GM21529 (cell line): ENCODE data around the gene JADE3.
A peak's percentile ranks its signal among the peaks of the same experiment; 100 is the strongest.

ENCODE experiments used
- ATAC-seq: cut with Tn5 transposase; IDR thresholded peaks from one replicate; pipeline ENCODE4 v1.9.1; 2021; ENCODE audit not compliant: unreplicated experiment

JADE3 gene

DNA sequence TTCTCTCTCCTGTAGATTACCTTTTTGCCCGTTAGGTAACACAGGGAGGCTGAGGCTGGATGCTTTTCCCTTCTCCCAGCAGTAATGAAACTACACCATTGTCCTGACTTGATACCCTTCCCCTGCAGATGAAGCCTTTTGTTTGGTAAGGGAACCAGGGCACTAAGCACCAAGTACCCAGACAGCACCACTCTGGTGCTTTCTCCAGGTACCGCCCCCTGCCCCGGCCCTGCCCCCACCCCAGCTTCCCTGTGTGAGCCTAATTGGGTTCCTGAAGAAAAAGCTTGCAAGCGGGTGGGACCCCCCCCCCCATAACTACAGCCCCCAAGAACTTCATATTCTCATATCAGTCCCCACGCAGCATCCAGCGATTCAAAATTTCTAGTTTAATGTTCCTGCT, 79.8 kb downstream of the JADE3 start:
- no peak for ATAC-seq

GRCh38 chrX:46994096-46994495, 81.9 kb downstream of the JADE3 start:
- no peak for ATAC-seq

DNA sequence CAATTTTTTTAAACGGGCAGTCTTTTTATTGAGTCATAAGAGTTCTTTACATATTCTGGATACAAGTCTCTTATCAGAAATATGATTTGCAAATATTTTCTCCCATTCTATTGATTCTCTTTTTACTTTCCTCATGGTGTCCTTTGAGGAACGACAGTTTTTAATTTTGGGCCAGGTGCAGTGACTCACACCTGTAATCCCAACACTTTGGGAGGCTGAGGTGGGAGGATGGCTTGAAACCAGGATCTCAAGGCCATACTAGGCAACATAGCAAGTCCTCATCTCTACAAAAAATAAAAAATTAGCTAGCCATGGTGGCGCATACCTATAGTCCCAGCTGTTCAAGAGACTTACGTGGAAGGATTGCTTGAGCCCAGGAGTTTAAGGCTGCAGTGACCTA, 99.9 kb downstream of the JADE3 start:
- no peak for ATAC-seq

DNA sequence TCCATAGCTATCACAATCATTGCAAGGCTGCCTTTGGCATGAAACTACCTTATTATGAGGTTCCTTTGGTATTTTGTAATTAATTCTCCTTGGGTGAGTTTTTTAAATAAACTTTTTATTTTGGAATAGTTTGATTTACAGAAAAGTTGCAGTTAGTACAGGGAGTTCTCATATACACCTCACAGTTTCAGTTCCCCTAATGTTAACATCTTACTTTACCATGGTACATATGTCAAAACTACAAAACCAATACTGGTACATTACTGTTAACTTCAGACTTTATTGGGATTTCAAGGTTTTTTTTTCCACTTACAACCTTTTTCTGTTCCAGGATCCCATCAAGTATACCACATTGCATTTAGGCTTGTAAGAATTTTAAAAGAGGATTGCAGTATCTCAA, 114.0 kb downstream of the JADE3 start:
- ATAC-seq, result no peak

- no peak for ATAC-seq
Measured at GRCh38 chrX:47030339-47030738, 118.1 kb downstream of the JADE3 start.

GRCh38 chrX:47047989-47048388, 135.8 kb downstream of the JADE3 start:
- no peak for ATAC-seq

DNA sequence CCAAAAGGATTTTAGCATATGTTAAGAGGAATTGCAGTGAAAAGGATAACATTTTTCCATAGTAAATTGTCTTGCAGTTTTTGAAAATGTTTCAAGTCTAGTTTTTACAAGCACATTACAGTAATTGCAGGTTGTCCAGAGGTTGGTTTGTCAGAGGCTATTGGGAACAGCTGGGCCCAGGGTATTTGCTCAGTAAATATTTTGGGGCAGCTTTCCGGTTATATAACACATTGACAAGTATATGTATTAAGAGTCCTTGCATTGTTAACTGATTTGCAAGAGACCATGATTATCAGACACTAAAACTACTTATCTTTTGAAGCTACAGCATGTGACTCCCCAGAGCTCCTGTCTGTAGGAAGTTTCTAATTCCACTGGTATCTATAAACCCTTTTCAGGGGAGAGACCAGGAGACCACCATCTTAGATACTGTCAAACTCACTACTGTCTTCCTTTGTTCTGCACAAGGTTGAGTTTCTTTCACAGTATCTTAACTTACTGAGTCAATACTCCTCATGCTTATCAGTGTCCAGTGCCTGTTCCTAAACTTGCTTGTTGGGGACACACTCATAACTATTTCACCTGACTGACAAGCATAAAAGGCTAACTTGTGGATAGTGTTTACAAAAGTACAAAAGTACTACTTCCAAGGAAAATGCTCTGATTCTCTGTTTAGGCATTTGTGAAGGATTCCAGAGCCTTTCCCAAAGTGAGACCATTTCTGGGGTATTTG, 147.1 kb downstream of the JADE3 start:
- no peak for ATAC-seq

DNA sequence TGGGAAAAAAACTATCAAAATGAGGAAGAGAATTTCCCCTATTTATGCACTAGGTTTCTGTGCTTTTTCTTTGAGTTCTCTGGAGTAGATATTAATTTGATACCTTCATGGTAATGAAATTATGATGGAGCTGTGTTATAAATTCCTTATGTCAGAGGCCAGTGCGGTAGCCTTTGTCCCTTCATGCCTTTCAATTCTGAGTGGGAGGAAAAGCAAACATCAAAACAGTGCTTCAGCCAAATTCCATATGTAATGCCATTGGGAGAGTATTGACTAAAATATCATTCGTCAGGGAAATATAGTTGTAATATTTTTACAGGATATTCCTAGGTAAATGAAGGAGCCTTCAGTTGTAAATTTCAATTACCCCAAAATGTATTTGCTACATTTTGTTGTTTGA, 148.5 kb downstream of the JADE3 start:
- ATAC-seq, result no peak

- ATAC-seq, result no peak
Measured at GRCh38 chrX:47061238-47061919, 149.2 kb downstream of the JADE3 start.

- no peak for ATAC-seq
Measured at GRCh38 chrX:47063179-47063578, 151.0 kb downstream of the JADE3 start.

DNA sequence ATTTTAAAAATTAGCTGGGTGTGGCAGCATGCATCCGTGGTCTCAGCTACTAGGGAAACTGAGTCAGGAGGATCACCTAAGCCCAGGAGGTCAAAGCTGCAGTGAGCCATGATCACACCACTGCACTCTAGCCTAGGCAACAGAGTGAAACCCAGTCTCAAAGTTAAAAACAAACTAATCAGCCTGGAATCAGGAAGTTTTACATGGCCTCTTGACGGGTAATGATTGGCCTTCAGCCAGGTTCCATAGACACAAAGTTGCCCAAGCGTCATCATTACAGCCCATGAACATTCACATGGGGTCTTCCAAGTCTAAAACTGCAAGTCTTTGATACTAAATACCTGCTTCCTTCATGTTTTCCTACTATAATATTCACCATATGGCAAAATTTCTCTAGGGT, 156.0 kb downstream of the JADE3 start:
- ATAC-seq, result no peak

- no peak for ATAC-seq
Measured at GRCh38 chrX:47068720-47069119, 156.5 kb downstream of the JADE3 start.

GRCh38 chrX:47078129-47079043, 166.2 kb downstream of the JADE3 start, which contains the start of gene RGN:
Gene RGN, plus strand, starts transcription at chrX:47078443. Its CDS starts 2,702 bp downstream, at chrX:47081145.
- no peak for ATAC-seq

DNA sequence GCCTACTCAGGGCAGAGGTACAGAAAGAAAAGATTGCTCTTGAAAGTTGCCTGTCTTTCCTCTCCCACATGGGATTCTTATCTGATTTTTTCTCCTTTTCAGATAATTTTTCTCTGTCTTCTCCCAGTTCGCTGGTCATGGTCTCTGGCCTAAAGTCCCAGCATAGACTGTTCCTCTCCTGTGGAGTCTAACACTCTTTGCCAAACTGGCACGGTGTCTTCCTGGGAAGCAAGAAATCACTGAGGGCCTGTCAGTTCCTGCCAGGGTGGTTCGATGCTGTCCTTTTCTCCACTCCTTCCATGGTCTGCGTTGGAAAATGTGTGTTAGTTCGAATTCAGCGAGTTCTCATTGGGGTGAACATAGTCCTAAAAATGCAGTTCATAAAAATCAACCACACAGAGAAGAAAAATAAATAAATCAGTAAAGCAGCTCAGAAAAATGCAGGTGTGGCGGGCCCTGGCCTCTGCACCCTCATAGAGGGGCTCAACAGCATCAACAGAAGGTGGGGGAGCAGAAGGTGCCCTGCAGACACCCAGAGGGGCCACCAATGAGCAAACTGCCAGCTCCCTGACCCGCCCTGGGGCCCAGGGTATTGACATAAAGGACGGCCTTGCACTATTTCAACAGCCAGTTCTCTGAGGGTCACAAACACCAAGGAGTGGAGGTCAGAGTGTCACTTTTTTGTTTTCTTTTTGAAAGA, 168.1 kb downstream of the JADE3 start:
- no peak for ATAC-seq

DNA sequence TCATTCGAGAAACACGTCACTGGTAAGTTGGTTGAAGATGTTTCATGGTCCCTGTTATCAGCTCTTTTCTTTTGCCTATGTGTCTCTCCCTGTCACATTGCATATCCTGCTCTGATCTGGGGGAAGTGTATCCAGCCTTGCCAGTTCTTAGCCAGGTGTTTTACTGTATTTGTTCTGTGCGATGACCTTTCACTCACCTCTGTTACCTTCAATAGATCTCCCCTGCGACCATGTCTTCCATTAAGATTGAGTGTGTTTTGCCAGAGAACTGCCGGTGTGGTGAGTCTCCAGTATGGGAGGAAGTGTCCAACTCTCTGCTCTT, 168.7 kb downstream of the JADE3 start:
- ATAC-seq, result no peak

- ATAC-seq, result peak; percentile 55
Measured at GRCh38 chrX:47091149-47091775, 179.0 kb downstream of the JADE3 start.

DNA sequence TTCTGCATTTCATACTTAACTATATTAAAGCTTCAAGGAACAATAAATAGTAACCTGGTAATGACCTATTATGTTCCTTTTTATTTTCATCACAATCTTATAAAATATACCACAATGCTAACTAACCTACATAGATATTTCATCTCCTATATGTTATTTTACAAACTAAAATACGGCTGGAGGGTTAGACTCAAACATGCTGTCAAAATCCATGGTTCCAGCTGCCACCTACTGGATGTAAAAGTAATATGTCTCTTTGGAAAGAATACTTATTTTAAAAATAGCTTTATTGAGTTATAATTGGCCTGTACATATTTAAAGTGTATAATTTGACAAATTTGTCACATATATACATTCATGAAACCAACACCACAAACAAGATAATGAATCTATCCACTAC, 181.0 kb downstream of the JADE3 start:
- ATAC-seq, result no peak

- no peak for ATAC-seq
Measured at GRCh38 chrX:47093860-47094259, 181.6 kb downstream of the JADE3 start.

GRCh38 chrX:47097018-47097417, 184.8 kb downstream of the JADE3 start:
- no peak for ATAC-seq

DNA sequence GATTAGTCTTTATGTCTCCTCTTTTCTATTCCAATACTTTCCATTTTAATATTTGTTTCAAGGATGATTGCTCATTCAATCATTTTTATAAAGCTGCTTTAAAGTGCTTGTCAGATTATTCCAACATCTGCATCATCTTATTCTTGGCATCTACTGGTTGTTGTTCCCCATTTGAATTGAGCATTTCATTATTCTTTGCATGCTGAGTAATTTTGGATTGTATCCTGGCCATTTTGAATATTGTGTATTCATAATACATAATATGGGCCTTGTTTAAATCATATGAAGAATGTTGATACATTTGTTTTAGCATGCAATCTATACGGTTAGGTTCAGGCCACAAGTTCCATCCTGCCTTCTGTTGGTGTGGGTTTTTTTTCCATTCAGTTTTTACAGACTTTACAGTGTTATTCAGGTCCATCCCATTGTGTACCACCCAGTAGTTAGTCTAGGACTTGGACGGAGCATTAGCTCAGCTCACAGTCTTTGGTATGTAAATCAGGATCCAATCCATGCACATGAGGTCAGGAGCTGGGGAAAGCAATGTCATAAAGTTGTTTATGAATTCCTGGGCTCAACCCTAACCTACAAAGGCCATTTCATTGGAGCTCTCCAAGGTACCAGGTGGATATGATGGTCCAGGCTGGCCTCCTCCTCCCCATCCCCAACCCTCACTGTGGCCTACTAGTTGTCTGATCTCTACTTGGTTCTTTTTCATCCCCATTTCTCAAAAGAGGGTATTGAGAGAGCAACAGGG, 186.3 kb downstream of the JADE3 start:
- ATAC-seq, result no peak
